ENCODE measurements around the gene MAPK8. TPM values are rescaled to one million over a fixed set of nuclear protein-coding genes. Genes with fewer than 3 reads are reported as not detected.

Gene MAPK8
- total and polyA plus RNA-seq, 9 of the 15 experiments (the other 6 are each of a cell fraction or from before 2014, with no cell fraction given) = 6.4 to 159 (median 71.0) TPM

DNA sequence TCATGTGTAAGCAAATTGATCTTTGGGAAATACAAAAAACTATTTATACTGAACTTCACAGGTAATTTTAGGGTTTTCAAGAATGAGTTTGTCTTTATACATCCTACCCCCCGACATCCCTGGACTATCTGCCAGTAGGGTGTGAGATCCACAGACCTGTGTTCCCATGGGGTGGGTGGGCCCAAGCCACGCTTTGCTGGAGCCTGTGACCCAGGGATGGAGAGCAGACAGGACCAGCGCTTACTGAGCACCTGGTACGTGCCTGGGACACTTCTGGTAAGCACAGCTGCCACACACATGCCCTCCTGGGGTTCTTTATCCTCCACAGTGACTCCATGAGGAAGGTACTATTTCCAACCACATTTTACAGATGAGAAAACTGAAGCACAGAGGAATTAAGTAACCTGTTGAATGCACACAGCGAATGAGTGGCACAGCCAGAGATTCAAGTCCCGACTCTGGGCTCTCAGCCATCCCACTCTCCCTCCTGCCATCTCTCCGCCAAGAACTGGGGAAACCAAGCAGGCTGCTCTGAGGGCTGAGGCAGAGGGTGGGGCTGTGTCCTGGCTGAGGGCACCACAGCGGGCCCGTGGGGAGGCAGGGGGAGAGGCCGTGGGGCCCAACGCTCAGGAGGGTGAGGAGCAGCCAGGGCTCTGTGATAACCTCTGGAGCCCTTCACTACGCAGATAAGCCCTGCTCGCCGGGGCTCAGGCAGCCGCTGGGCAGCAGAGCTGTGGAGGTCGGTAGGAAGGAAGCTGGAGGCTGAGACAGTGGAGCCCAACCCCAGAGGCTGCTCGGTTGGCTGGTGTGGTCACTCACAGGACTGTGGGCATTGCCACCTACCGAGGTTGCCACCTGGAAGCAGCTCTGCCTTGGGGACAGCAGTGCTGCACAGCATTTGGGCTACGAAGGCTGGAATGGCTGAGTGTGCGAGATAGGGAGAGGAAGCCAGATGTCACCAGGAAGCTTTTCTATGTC, 174.2 kb downstream of the MAPK8 start (continued):
- TF ChIP-seq, protein P1, sequence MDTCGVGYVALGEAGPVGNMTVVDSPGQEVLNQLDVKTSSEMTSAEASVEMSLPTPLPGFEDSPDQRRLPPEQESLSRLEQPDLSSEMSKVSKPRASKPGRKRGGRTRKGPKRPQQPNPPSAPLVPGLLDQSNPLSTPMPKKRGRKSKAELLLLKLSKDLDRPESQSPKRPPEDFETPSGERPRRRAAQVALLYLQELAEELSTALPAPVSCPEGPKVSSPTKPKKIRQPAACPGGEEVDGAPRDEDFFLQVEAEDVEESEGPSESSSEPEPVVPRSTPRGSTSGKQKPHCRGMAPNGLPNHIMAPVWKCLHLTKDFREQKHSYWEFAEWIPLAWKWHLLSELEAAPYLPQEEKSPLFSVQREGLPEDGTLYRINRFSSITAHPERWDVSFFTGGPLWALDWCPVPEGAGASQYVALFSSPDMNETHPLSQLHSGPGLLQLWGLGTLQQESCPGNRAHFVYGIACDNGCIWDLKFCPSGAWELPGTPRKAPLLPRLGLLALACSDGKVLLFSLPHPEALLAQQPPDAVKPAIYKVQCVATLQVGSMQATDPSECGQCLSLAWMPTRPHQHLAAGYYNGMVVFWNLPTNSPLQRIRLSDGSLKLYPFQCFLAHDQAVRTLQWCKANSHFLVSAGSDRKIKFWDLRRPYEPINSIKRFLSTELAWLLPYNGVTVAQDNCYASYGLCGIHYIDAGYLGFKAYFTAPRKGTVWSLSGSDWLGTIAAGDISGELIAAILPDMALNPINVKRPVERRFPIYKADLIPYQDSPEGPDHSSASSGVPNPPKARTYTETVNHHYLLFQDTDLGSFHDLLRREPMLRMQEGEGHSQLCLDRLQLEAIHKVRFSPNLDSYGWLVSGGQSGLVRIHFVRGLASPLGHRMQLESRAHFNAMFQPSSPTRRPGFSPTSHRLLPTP (IDR thresholded peaks at IDR 0.05; ENCODE audit: borderline replicate concordance, extremely low read depth, insufficient read length) = no peak
- TF ChIP-seq, protein P2, sequence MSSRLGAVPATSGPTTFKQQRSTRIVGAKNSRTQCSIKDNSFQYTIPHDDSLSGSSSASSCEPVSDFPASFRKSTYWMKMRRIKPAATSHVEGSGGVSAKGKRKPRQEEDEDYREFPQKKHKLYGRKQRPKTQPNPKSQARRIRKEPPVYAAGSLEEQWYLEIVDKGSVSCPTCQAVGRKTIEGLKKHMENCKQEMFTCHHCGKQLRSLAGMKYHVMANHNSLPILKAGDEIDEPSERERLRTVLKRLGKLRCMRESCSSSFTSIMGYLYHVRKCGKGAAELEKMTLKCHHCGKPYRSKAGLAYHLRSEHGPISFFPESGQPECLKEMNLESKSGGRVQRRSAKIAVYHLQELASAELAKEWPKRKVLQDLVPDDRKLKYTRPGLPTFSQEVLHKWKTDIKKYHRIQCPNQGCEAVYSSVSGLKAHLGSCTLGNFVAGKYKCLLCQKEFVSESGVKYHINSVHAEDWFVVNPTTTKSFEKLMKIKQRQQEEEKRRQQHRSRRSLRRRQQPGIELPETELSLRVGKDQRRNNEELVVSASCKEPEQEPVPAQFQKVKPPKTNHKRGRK (tag; IDR thresholded peaks at IDR 0.05) = no peak
- TF ChIP-seq SNRNP70 (optimal IDR thresholded peaks at IDR 0.05; ENCODE audit: low read depth, low read length) (no peak), ZC3H4 (CRISPR knock-in tag; IDR thresholded peaks at IDR 0.05; ENCODE audit: borderline replicate concordance) (no peak), GATAD2B (IDR thresholded peaks at IDR 0.05; ENCODE audit: borderline replicate concordance) (peak; percentile 77; the same call in 1 of the 2 replicates), TCF3 (CRISPR knock-in tag; IDR thresholded peaks at IDR 0.05) (peak; percentile 68), CAMTA2 (CRISPR knock-in tag; conservative IDR thresholded peaks at IDR 0.05) (0 out of 2 replicates have a peak, but pooled peaks have one; percentile 84), TCF7 (IDR thresholded peaks at IDR 0.05; ENCODE audit: borderline replicate concordance) (no peak), PRMT5 (CRISPR knock-in tag; IDR thresholded peaks at IDR 0.05) (no peak), FOSL1 (tag; conservative IDR thresholded peaks at IDR 0.05) (no peak), FOXA3 (CRISPR knock-in tag; conservative IDR thresholded peaks at IDR 0.05 in 1 of 2, IDR thresholded peaks at IDR 0.05 in 1 of 2) (no peak), EP400 (IDR thresholded peaks at IDR 0.05) (0 out of 2 replicates have a peak, but pooled peaks have one; percentile 22)
- TF ChIP-seq, protein P3, sequence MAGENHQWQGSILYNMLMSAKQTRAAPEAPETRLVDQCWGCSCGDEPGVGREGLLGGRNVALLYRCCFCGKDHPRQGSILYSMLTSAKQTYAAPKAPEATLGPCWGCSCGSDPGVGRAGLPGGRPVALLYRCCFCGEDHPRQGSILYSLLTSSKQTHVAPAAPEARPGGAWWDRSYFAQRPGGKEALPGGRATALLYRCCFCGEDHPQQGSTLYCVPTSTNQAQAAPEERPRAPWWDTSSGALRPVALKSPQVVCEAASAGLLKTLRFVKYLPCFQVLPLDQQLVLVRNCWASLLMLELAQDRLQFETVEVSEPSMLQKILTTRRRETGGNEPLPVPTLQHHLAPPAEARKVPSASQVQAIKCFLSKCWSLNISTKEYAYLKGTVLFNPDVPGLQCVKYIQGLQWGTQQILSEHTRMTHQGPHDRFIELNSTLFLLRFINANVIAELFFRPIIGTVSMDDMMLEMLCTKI (IDR thresholded peaks at IDR 0.05; ENCODE audit: partially characterized antibody) = no peak
- TF ChIP-seq, protein P4, sequence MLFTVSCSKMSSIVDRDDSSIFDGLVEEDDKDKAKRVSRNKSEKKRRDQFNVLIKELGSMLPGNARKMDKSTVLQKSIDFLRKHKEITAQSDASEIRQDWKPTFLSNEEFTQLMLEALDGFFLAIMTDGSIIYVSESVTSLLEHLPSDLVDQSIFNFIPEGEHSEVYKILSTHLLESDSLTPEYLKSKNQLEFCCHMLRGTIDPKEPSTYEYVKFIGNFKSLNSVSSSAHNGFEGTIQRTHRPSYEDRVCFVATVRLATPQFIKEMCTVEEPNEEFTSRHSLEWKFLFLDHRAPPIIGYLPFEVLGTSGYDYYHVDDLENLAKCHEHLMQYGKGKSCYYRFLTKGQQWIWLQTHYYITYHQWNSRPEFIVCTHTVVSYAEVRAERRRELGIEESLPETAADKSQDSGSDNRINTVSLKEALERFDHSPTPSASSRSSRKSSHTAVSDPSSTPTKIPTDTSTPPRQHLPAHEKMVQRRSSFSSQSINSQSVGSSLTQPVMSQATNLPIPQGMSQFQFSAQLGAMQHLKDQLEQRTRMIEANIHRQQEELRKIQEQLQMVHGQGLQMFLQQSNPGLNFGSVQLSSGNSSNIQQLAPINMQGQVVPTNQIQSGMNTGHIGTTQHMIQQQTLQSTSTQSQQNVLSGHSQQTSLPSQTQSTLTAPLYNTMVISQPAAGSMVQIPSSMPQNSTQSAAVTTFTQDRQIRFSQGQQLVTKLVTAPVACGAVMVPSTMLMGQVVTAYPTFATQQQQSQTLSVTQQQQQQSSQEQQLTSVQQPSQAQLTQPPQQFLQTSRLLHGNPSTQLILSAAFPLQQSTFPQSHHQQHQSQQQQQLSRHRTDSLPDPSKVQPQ (CRISPR knock-in tag; IDR thresholded peaks at IDR 0.05; ENCODE audit: borderline replicate concordance) = no peak; the same call in 1 of the 2 replicates
- TF ChIP-seq, protein P5, sequence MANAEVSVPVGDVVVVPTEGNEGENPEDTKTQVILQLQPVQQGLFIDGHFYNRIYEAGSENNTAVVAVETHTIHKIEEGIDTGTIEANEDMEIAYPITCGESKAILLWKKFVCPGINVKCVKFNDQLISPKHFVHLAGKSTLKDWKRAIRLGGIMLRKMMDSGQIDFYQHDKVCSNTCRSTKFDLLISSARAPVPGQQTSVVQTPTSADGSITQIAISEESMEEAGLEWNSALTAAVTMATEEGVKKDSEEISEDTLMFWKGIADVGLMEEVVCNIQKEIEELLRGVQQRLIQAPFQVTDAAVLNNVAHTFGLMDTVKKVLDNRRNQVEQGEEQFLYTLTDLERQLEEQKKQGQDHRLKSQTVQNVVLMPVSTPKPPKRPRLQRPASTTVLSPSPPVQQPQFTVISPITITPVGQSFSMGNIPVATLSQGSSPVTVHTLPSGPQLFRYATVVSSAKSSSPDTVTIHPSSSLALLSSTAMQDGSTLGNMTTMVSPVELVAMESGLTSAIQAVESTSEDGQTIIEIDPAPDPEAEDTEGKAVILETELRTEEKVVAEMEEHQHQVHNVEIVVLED (CRISPR knock-in tag; IDR thresholded peaks at IDR 0.05) = no peak

Measured in K562 (cell line).